ENCODE data around the gene FOXS1. TPM values are rescaled to one million over a fixed set of nuclear protein-coding genes. Genes with fewer than 3 reads are reported as not detected.

Gene FOXS1
- total and polyA plus RNA-seq, 2 experiments from 2014 or later: 0.26 TPM; not detected in 1

DNA sequence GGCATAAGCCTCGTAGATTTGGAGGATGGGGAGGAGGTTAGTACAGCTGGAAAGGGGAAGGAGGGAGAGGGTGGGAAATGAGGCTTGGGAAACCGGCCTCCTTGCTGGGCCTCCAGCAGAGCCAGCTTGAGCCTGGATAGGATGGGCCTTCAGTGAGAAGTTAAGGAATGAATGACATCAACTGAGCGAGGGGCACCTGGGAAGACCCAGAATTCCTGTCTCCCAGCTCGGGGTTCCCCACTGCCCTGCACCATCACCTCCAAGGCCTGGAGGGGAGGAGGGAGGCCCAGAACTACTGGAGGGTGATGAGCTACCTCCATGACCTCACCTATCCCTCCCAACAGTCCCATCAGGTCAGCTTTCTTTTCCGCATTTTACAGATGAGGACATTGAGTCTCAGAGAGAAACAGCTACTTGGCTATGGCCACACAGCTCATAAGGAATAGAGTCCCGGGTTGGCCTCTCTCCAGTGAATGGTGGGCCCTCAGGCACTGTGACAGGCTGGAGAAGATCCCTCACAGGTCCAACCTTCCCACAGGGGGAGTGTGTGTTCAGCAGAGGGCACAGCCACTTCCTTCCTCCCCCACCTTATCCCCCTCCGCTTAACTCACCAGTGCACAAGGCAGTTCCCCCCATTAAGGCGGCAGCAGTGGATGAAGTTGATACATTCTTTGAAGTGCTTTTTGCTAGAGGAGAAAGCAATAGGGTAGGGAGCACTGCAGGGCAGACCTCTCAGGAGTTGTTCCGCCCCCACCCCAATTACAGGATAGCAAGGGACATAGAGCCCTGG is 18.1 kb upstream of the FOXS1 start:
- TF ChIP-seq EZH2 (IDR thresholded peaks at IDR 0.05; ENCODE audit: low read depth, unreplicated experiment): no peak
- TF ChIP-seq, protein P1, sequence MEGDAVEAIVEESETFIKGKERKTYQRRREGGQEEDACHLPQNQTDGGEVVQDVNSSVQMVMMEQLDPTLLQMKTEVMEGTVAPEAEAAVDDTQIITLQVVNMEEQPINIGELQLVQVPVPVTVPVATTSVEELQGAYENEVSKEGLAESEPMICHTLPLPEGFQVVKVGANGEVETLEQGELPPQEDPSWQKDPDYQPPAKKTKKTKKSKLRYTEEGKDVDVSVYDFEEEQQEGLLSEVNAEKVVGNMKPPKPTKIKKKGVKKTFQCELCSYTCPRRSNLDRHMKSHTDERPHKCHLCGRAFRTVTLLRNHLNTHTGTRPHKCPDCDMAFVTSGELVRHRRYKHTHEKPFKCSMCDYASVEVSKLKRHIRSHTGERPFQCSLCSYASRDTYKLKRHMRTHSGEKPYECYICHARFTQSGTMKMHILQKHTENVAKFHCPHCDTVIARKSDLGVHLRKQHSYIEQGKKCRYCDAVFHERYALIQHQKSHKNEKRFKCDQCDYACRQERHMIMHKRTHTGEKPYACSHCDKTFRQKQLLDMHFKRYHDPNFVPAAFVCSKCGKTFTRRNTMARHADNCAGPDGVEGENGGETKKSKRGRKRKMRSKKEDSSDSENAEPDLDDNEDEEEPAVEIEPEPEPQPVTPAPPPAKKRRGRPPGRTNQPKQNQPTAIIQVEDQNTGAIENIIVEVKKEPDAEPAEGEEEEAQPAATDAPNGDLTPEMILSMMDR (conservative IDR thresholded peaks at IDR 0.05; ENCODE audit: low read depth in 2 of 2): no peak
- TF ChIP-seq, protein P2, sequence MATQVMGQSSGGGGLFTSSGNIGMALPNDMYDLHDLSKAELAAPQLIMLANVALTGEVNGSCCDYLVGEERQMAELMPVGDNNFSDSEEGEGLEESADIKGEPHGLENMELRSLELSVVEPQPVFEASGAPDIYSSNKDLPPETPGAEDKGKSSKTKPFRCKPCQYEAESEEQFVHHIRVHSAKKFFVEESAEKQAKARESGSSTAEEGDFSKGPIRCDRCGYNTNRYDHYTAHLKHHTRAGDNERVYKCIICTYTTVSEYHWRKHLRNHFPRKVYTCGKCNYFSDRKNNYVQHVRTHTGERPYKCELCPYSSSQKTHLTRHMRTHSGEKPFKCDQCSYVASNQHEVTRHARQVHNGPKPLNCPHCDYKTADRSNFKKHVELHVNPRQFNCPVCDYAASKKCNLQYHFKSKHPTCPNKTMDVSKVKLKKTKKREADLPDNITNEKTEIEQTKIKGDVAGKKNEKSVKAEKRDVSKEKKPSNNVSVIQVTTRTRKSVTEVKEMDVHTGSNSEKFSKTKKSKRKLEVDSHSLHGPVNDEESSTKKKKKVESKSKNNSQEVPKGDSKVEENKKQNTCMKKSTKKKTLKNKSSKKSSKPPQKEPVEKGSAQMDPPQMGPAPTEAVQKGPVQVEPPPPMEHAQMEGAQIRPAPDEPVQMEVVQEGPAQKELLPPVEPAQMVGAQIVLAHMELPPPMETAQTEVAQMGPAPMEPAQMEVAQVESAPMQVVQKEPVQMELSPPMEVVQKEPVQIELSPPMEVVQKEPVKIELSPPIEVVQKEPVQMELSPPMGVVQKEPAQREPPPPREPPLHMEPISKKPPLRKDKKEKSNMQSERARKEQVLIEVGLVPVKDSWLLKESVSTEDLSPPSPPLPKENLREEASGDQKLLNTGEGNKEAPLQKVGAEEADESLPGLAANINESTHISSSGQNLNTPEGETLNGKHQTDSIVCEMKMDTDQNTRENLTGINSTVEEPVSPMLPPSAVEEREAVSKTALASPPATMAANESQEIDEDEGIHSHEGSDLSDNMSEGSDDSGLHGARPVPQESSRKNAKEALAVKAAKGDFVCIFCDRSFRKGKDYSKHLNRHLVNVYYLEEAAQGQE (IDR thresholded peaks at IDR 0.05; ENCODE audit: unreplicated experiment): no peak
- TF ChIP-seq, protein P3, sequence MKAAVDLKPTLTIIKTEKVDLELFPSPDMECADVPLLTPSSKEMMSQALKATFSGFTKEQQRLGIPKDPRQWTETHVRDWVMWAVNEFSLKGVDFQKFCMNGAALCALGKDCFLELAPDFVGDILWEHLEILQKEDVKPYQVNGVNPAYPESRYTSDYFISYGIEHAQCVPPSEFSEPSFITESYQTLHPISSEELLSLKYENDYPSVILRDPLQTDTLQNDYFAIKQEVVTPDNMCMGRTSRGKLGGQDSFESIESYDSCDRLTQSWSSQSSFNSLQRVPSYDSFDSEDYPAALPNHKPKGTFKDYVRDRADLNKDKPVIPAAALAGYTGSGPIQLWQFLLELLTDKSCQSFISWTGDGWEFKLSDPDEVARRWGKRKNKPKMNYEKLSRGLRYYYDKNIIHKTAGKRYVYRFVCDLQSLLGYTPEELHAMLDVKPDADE (IDR thresholded peaks at IDR 0.05): no peak
- TF ChIP-seq JUNB (IDR thresholded peaks at IDR 0.05; ENCODE audit: unreplicated experiment): no peak
- TF ChIP-seq ZNF114 (CRISPR knock-in tag; IDR thresholded peaks at IDR 0.05): no peak
- no peak for TF ChIP-seq EZH2phosphoT487 (IDR thresholded peaks at IDR 0.05; ENCODE audit: unreplicated experiment)
- TF ChIP-seq CREB1 (CRISPR knock-in tag; IDR thresholded peaks at IDR 0.05; ENCODE audit: low read depth): no peak
- no peak for TF ChIP-seq POLR2AphosphoS5 (IDR thresholded peaks at IDR 0.05; ENCODE audit: low read depth)
- no peak for TF ChIP-seq ZNF331 (CRISPR knock-in tag; IDR thresholded peaks at IDR 0.05; ENCODE audit: low read depth)
- TF ChIP-seq NANOG (IDR thresholded peaks at IDR 0.05; ENCODE audit: borderline replicate concordance): no peak
- TF ChIP-seq, protein P4, sequence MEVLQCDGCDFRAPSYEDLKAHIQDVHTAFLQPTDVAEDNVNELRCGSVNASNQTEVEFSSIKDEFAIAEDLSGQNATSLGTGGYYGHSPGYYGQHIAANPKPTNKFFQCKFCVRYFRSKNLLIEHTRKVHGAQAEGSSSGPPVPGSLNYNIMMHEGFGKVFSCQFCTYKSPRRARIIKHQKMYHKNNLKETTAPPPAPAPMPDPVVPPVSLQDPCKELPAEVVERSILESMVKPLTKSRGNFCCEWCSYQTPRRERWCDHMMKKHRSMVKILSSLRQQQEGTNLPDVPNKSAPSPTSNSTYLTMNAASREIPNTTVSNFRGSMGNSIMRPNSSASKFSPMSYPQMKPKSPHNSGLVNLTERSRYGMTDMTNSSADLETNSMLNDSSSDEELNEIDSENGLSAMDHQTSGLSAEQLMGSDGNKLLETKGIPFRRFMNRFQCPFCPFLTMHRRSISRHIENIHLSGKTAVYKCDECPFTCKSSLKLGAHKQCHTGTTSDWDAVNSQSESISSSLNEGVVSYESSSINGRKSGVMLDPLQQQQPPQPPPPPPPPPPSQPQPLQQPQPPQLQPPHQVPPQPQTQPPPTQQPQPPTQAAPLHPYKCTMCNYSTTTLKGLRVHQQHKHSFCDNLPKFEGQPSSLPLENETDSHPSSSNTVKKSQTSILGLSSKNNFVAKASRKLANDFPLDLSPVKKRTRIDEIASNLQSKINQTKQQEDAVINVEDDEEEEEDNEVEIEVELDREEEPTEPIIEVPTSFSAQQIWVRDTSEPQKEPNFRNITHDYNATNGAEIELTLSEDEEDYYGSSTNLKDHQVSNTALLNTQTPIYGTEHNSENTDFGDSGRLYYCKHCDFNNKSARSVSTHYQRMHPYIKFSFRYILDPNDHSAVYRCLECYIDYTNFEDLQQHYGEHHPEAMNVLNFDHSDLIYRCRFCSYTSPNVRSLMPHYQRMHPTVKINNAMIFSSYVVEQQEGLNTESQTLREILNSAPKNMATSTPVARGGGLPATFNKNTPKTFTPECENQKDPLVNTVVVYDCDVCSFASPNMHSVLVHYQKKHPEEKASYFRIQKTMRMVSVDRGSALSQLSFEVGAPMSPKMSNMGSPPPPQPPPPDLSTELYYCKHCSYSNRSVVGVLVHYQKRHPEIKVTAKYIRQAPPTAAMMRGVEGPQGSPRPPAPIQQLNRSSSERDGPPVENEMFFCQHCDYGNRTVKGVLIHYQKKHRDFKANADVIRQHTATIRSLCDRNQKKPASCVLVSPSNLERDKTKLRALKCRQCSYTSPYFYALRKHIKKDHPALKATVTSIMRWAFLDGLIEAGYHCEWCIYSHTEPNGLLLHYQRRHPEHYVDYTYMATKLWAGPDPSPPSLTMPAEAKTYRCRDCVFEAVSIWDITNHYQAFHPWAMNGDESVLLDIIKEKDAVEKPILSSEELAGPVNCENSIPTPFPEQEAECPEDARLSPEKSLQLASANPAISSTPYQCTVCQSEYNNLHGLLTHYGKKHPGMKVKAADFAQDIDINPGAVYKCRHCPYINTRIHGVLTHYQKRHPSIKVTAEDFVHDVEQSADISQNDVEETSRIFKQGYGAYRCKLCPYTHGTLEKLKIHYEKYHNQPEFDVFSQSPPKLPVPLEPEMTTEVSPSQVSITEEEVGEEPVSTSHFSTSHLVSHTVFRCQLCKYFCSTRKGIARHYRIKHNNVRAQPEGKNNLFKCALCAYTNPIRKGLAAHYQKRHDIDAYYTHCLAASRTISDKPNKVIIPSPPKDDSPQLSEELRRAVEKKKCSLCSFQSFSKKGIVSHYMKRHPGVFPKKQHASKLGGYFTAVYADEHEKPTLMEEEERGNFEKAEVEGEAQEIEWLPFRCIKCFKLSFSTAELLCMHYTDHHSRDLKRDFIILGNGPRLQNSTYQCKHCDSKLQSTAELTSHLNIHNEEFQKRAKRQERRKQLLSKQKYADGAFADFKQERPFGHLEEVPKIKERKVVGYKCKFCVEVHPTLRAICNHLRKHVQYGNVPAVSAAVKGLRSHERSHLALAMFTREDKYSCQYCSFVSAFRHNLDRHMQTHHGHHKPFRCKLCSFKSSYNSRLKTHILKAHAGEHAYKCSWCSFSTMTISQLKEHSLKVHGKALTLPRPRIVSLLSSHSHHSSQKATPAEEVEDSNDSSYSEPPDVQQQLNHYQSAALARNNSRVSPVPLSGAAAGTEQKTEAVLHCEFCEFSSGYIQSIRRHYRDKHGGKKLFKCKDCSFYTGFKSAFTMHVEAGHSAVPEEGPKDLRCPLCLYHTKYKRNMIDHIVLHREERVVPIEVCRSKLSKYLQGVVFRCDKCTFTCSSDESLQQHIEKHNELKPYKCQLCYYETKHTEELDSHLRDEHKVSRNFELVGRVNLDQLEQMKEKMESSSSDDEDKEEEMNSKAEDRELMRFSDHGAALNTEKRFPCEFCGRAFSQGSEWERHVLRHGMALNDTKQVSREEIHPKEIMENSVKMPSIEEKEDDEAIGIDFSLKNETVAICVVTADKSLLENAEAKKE (CRISPR knock-in tag; IDR thresholded peaks at IDR 0.05): no peak
- Histone ChIP-seq H3F3A (replicated peaks; ENCODE audit: low read depth) (peaks cover 26% of the 10 kb centered on the region), H3K27me3 (ENCODE audit: insufficient read depth) (peaks cover 55% of the 10 kb centered on the region), H3K27ac (ENCODE audit: low read depth) (no peak overlapping the region), H3K36me3 (ENCODE audit: insufficient read depth) (no peaks in the 10 kb centered on the region), H3K4me2 (no peak overlapping the region), H3K79me2 (replicated peaks; ENCODE audit: insufficient read depth) (no peaks in the 10 kb centered on the region), H3K9me2 (ENCODE audit: insufficient read depth) (no peaks in the 10 kb centered on the region), H2AFZ (no peak overlapping the region), H4K20me1 (replicated peaks; ENCODE audit: insufficient read depth) (no peaks in the 10 kb centered on the region; the same call in none of the 2 replicates), H3K4me3 (no peak overlapping the region), H3K4me1 (ENCODE audit: insufficient read depth) (peaks cover 21% of the 10 kb centered on the region; the same call in 1 of the 2 replicates)
- H3K27me3 Mint-ChIP-seq (ENCODE audit: insufficient read depth, low read depth, poor library complexity): peaks cover 34% of the 10 kb centered on the region
- ATAC-seq: no peak
- H3K4me1 Mint-ChIP-seq: peaks cover 11% of the 10 kb centered on the region; the same call in 2 of the 3 replicates
- DNase-seq (ENCODE audit: low spot score): no peak
- no peaks in the 10 kb centered on the region; the same call in 2 of the 3 replicates for H3K36me3 Mint-ChIP-seq (ENCODE audit: low read depth)
- no peak overlapping the region for H3K4me3 Mint-ChIP-seq
- no peak overlapping the region for H3K27ac Mint-ChIP-seq
- H3K9me3 Mint-ChIP-seq: peaks cover 42% of the 10 kb centered on the region; the same call in 2 of the 3 replicates
